HG03064 (cell line): ENCODE data around the gene FXR2.

Experiments
- ATAC-seq: cut with Tn5 transposase; IDR thresholded peaks from one replicate; pipeline ENCODE4 v1.9.1; 2021; ENCODE audit warnings: low read depth; ENCODE audit not compliant: unreplicated experiment

Gene FXR2

GRCh38 chr17:7553356-7553755 lies 61.3 kb downstream of the FXR2 start:
- no peak for ATAC-seq

- no peak for ATAC-seq
Observed at GRCh38 chr17:7552621-7553051, 62.1 kb downstream of the FXR2 start.

DNA sequence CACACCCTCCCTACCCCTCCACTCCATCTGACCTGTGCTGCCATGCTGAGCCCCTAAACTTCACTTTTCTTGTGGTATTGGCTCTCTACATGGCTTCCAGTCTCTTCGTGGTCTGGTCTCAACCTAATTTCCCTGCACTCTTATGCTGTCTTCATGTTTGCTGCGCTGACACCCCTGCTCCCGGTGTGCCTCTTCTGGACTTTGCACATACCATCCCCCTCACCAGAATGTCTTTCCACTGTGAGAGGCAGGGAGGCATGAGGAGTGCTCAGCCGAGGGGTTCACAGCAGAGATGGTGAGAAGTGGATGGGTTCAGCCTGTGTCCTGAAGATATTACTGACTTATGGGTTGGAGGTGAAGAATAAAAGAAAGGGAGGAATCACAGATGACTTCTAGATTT lies 63.3 kb downstream of the FXR2 start:
- ATAC-seq, result no peak

DNA sequence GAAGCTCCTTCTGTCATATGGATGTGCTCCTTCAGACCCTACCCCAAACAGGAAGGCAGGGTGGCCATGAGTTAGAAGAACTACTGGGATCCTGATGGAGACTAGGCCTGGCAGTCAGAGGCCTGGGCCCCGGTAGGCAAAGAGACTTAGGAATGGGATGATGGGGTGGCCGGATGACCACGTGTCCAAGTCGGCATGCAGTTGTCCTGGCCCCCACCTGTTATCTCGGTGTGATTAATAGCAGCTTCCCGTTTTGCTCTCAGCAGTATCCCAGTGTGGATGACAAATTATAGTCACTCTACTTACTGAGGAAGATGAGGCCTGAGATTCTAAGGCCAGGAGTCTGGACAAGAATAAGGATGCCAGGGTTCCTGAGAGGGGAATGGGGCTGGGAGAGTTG lies 64.4 kb downstream of the FXR2 start:
- no peak for ATAC-seq

GRCh38 chr17:7549401-7550055 lies 65.2 kb downstream of the FXR2 start:
- no peak for ATAC-seq

- ATAC-seq, result no peak
Observed at GRCh38 chr17:7548585-7549400, 65.9 kb downstream of the FXR2 start, which contains the start of gene TNFSF12. TSS of gene TNFSF12 (plus strand) at chr17:7549058. CDS start at chr17:7549154, 96 bp downstream.

GRCh38 chr17:7544911-7545310 lies 69.8 kb downstream of the FXR2 start:
- no peak for ATAC-seq
